H9 (cell line): Measurements from ENCODE around the gene ACTN2. TPM values are rescaled to one million over a fixed set of nuclear protein-coding genes. Genes with fewer than 3 reads are reported as not detected.

Experiments used
- DNase-seq: peaks from one replicate; pipeline ENCODE4 v3.0.0-alpha.2; 2017
- H2AFZ ChIP-seq: one replicate; pipeline ENCODE4 v1.6.1; 2013; ENCODE audit warnings: mild to moderate bottlenecking, low read length, control low read depth, moderate library complexity
- H2AK5ac ChIP-seq: 2 replicates; pipeline ENCODE4 v1.6.1; 2013; ENCODE audit warnings: low read length, control low read depth, mixed read lengths; ENCODE audit not compliant: insufficient read length
- H2BK120ac ChIP-seq: one replicate; pipeline ENCODE4 v1.6.1; 2013; ENCODE audit warnings: low read depth, mild to moderate bottlenecking, low read length, control low read depth, inconsistent platforms; ENCODE audit not compliant: poor library complexity, severe bottlenecking
- H2BK12ac ChIP-seq: 2 replicates; pipeline ENCODE4 v1.6.1; 2013; ENCODE audit warnings: low read length, control low read depth, mixed read lengths, low read depth; ENCODE audit not compliant: insufficient read length
- H2BK15ac ChIP-seq: 2 replicates; pipeline ENCODE4 v1.6.1; 2013; ENCODE audit warnings: low read depth, low read length, control low read depth
- H2BK20ac ChIP-seq: one replicate; pipeline ENCODE4 v1.6.1; 2013; ENCODE audit warnings: low read depth, mild to moderate bottlenecking, low read length, control low read depth, inconsistent platforms; ENCODE audit not compliant: poor library complexity, severe bottlenecking
- H2BK5ac ChIP-seq: 2 replicates; pipeline ENCODE4 v1.6.1; 2013; ENCODE audit warnings: low read length, control low read depth, mixed read lengths; ENCODE audit not compliant: insufficient read length
- H3K14ac ChIP-seq: 2 replicates; pipeline ENCODE4 v1.6.1; 2013; ENCODE audit warnings: low read length, control low read depth; ENCODE audit not compliant: insufficient read depth
- H3K18ac ChIP-seq: 2 replicates; pipeline ENCODE4 v1.6.1; 2013; ENCODE audit warnings: low read depth, mild to moderate bottlenecking, mixed read lengths, low read length, control low read depth; ENCODE audit not compliant: insufficient read length
- H3K23ac ChIP-seq: 2 replicates; pipeline ENCODE4 v1.6.1; 2013; ENCODE audit warnings: low read length, control low read depth, mixed read lengths, low read depth; ENCODE audit not compliant: insufficient read length
- H3K23me2 ChIP-seq: 2 replicates; pipeline ENCODE4 v1.6.1; 2013; ENCODE audit warnings: low read depth, mild to moderate bottlenecking, mixed read lengths, low read length, control low read depth; ENCODE audit not compliant: insufficient read length, poor library complexity, severe bottlenecking
- H3K27ac ChIP-seq: 2 replicates; pipeline ENCODE4 v1.5.1; 2013; ENCODE audit warnings: low read length, control low read depth, mixed read lengths, low read depth; ENCODE audit not compliant: insufficient read length
- H3K27me3 ChIP-seq: 2 replicates; pipeline ENCODE4 v1.6.1; 2013; ENCODE audit warnings: low read length, control low read depth, inconsistent platforms; ENCODE audit not compliant: insufficient read depth
- H3K4ac ChIP-seq: 2 replicates; pipeline ENCODE4 v1.6.1; 2013; ENCODE audit warnings: low read depth, mild to moderate bottlenecking, control low read depth, inconsistent platforms, low read length, moderate library complexity
- H3K4me1 ChIP-seq: 2 replicates; pipeline ENCODE4 v1.6.1; 2013; ENCODE audit warnings: low read length, control low read depth, inconsistent platforms; ENCODE audit not compliant: insufficient read depth
- H3K4me2 ChIP-seq: 2 replicates; pipeline ENCODE4 v1.6.1; 2013; ENCODE audit warnings: low read length, control low read depth, mixed read lengths; ENCODE audit not compliant: insufficient read length, insufficient read depth
- H3K56ac ChIP-seq: 2 replicates; pipeline ENCODE4 v1.6.1; 2013; ENCODE audit warnings: low read depth, mild to moderate bottlenecking, mixed read lengths, low read length, control low read depth; ENCODE audit not compliant: insufficient read length
- H3K79me1 ChIP-seq: 2 replicates; pipeline ENCODE4 v1.6.1; 2013; ENCODE audit warnings: low read depth, mild to moderate bottlenecking, moderate library complexity, low read length, control low read depth, inconsistent platforms; ENCODE audit not compliant: insufficient read depth, poor library complexity, severe bottlenecking
- H3K79me2 ChIP-seq: 2 replicates; pipeline ENCODE4 v1.6.1; 2013; ENCODE audit warnings: low read length, control low read depth, inconsistent platforms; ENCODE audit not compliant: insufficient read depth
- H3K9ac ChIP-seq: 2 replicates; pipeline ENCODE4 v1.6.1; 2013; ENCODE audit warnings: low read length, control low read depth, mixed read lengths; ENCODE audit not compliant: insufficient read length; ENCODE audit errors: extremely low read depth
- H3K9me3 ChIP-seq: one replicate; pipeline ENCODE4 v1.6.1; 2013; ENCODE audit warnings: low read depth, low read length, inconsistent platforms; ENCODE audit not compliant: control insufficient read depth
- H3T11ph ChIP-seq: one replicate; pipeline ENCODE4 v1.6.1; 2013; ENCODE audit warnings: mild to moderate bottlenecking, low read length, control low read depth, inconsistent platforms
- H4K20me1 ChIP-seq: one replicate; pipeline ENCODE4 v1.6.1; 2013; ENCODE audit not compliant: control insufficient read depth, insufficient read length, insufficient read depth
- H4K5ac ChIP-seq: 2 replicates; pipeline ENCODE4 v1.6.1; 2013; ENCODE audit warnings: low read depth, mild to moderate bottlenecking, mixed read lengths, low read length, control low read depth; ENCODE audit not compliant: insufficient read length
- H4K8ac ChIP-seq: replicated peaks from 2 replicates; pipeline ENCODE4 v1.6.1; 2013; ENCODE audit warnings: low read length, control low read depth, mixed read lengths, low read depth; ENCODE audit not compliant: insufficient read length
- H4K91ac ChIP-seq: 2 replicates; pipeline ENCODE4 v1.6.1; 2013; ENCODE audit warnings: low read depth, mild to moderate bottlenecking, moderate library complexity, mixed read lengths, low read length, control low read depth; ENCODE audit not compliant: insufficient read length
- H3K27ac Mint-ChIP-seq, 3 experiments: 2 replicates in 2 of 3; 3 replicates in 1 of 3; pipeline ENCODE4 v1.8.0; 2020 to 2021; ENCODE audit warnings: mixed read lengths in 3 of 3, mild to moderate bottlenecking in 1 of 3, moderate library complexity in 1 of 3
- H3K27me3 Mint-ChIP-seq: 2 replicates; pipeline ENCODE4 v1.8.0; 2021; ENCODE audit warnings: low read depth, mild to moderate bottlenecking, moderate library complexity, mixed read lengths
- H3K36me3 Mint-ChIP-seq, 3 experiments: 2 replicates in 2 of 3; 3 replicates in 1 of 3; pipeline ENCODE4 v1.8.0; 2020 to 2021; ENCODE audit warnings: low read depth in 3 of 3, mixed read lengths in 3 of 3; ENCODE audit not compliant: insufficient read depth in 1 of 3
- H3K4me1 Mint-ChIP-seq, 2 experiments: 2 replicates each; pipeline ENCODE4 v1.8.0; 2020; ENCODE audit warnings: mixed read lengths in 2 of 2
- H3K4me3 Mint-ChIP-seq, 2 experiments: 2 replicates in 1 of 2; 3 replicates in 1 of 2; pipeline ENCODE4 v1.8.0; 2020 to 2021; ENCODE audit warnings: mild to moderate bottlenecking in 2 of 2, mixed read lengths in 2 of 2, moderate library complexity in 1 of 2
- H3K9me3 Mint-ChIP-seq, 2 experiments: 2 replicates in 1 of 2; 3 replicates in 1 of 2; pipeline ENCODE4 v1.8.0; 2020; ENCODE audit warnings: mild to moderate bottlenecking in 2 of 2, mixed read lengths in 2 of 2, moderate library complexity in 1 of 2
- CTCF ChIP-seq: fragments of 200-600 bp; sonication (generic); conservative IDR thresholded peaks from 3 replicates; pipeline ENCODE4 v1.8.0; 2021; ENCODE audit warnings: antibody characterized with exemption, mild to moderate bottlenecking
- WGBS: extraction: QIAGEN DNeasy Blood & Tissue Kit; methylation state at CpG from one replicate; pipeline ENCODE4 v1.1.7; 2013; ENCODE audit warnings: missing lambda C conversion rate, low lambda C conversion rate, mixed read lengths; ENCODE audit not compliant: insufficient read length; ENCODE audit errors: extremely low coverage; 5-methylcytosine and 5-hydroxymethylcytosine counted together
- total RNA-seq: library from RNA; stranded (reverse); gene quantifications from 2 replicates; pipeline ENCODE4 v1.2.1, GENCODE V29; 2021

ACTN2 gene
- total RNA-seq, 1 experiment from 2014 or later, result 2.3 TPM

- Histone ChIP-seq H4K91ac (no peak overlapping the region), H3K4me2 (no peak overlapping the region), H3K27ac (no peak overlapping the region), H2AK5ac (no peak overlapping the region), H3K18ac (no peak overlapping the region), H3K14ac (no peak overlapping the region), H3T11ph (no peak overlapping the region), H4K20me1 (no peaks in the 10 kb centered on the region), H3K4ac (no peak overlapping the region), H2BK12ac (no peak overlapping the region), H3K27me3 (no peaks in the 10 kb centered on the region), H3K23ac (no peak overlapping the region), H3K23me2 (no peaks in the 10 kb centered on the region), H2BK20ac (no peak overlapping the region), H3K9ac (no peak overlapping the region), H3K9me3 (no peaks in the 10 kb centered on the region), H2BK120ac (no peak overlapping the region), H3K56ac (no peak overlapping the region), H2AFZ (no peak overlapping the region), H3K79me1 (no peaks in the 10 kb centered on the region), H4K5ac (no peak overlapping the region), H2BK15ac (no peak overlapping the region), H4K8ac (no peak overlapping the region), H3K4me1 (peaks cover 3% of the 10 kb centered on the region; the same call in 1 of the 2 replicates), H2BK5ac (no peak overlapping the region), H3K79me2 (no peaks in the 10 kb centered on the region)
- Mint-ChIP-seq H3K36me3 (peaks cover 6 to 14% (median 8%) of the 10 kb centered on the region in 3 experiments; a peak in 6 of 7 replicates), H3K9me3 (no peaks in the 10 kb centered on the region; a peak in 1 of 5 replicates), H3K4me1 (peaks cover 8 to 11% of the 10 kb centered on the region in 2 experiments; a peak in 3 of 4 replicates), H3K27ac (peak overlapping the region in 2 of 3 experiments; percentile 46 to 56; a peak in 3 of 7 replicates), H3K27me3 (no peaks in the 10 kb centered on the region), H3K4me3 (no peak overlapping the region)
- TF ChIP-seq CTCF, result no peak
- no peak for DNase-seq
- no CpG with 5 or more reads among the region's 11 CpGs for WGBS
Measured at GRCh38 chr1:236741753-236742152, 55.5 kb downstream of the ACTN2 start.
